Measurements from ENCODE around the gene LRFN5. TPM values are rescaled to one million over a fixed set of nuclear protein-coding genes. Genes with fewer than 3 reads are reported as not detected.
A peak's percentile ranks its signal among the peaks of the same experiment; 100 is the strongest.

The LRFN5 gene
- total and polyA plus RNA-seq, 10 of the 15 experiments (the other 5 are each of a cell fraction or from before 2014, with no cell fraction given) = 0.06 to 1.2 TPM; not detected in 8

- TF ChIP-seq TBL1XR1 (IDR thresholded peaks at IDR 0.05; ENCODE audit: low read depth, low read length) (no peak), TCF3 (IDR thresholded peaks at IDR 0.05; ENCODE audit: borderline replicate concordance, insufficient read depth, low read depth, low read length) (no peak), ZZZ3 (IDR thresholded peaks at IDR 0.05; ENCODE audit: control insufficient read depth, insufficient read length, low read depth) (no peak), JUND (IDR thresholded peaks at IDR 0.05; ENCODE audit: low read depth, low read length) (no peak), CBX5 (IDR thresholded peaks at IDR 0.05; ENCODE audit: low read depth) (no peak), RELA (IDR thresholded peaks at IDR 0.05; ENCODE audit: borderline replicate concordance, partially characterized antibody) (no peak), NRF1 (conservative IDR thresholded peaks at IDR 0.05; ENCODE audit: low read depth, low read length) (no peak), BHLHE40 (IDR thresholded peaks at IDR 0.05; ENCODE audit: borderline replicate concordance in 1 of 2, low read depth in 2 of 2, low read length in 1 of 2) (no peak), MTA3 (IDR thresholded peaks at IDR 0.05; ENCODE audit: borderline replicate concordance, low read length) (no peak)
Observed at GRCh38 chr14:41783403-41783802, 176.7 kb downstream of the LRFN5 start (continued).

- POLR2A ChIA-PET = no interaction called here
- CTCF ChIA-PET = interaction anchor here (0.6 kb wide), 1 partner anchor 13 kb away, joined by 3 read pairs; no protein-coding TSS in a partner anchor
- H3K4me2 ChIP-seq (ENCODE audit: control insufficient read depth, insufficient read depth) = no peak overlapping the region
- 27% methylated on average over 6 of the region's 6 CpGs for WGBS (ENCODE audit: insufficient coverage, insufficient replicate concordance, low lambda C conversion rate, missing lambda C conversion rate)
- ATAC-seq = peak; percentile 48; the same call in 2 of the 3 replicates
- no peak for DNase-seq (ENCODE audit: low read depth, low spot score)
- H2AFZ ChIP-seq (ENCODE audit: control insufficient read depth, low read depth, low read length) = no peak overlapping the region
- no peaks in the 10 kb centered on the region for H4K20me1 ChIP-seq (ENCODE audit: control insufficient read depth, insufficient read depth)
- RAD21 ChIA-PET (ENCODE audit: unreplicated experiment) = no interaction called here
- no peak for FAIRE-seq
- no TSS peak for BruUV-seq (replicated peaks)
- H3K9me3 ChIP-seq (replicated peaks; ENCODE audit: control insufficient read depth, insufficient read depth, low read length) = no peaks in the 10 kb centered on the region
- no peaks in the 10 kb centered on the region for H3K36me3 ChIP-seq (ENCODE audit: control insufficient read depth in 2 of 2, insufficient read depth in 2 of 2, low read length in 1 of 2)
- H3K27me3 ChIP-seq (replicated peaks in 1 of 2; ENCODE audit: control insufficient read depth in 2 of 2, insufficient read depth in 2 of 2, low read length in 1 of 2) = no peaks in the 10 kb centered on the region
- no peaks in the 10 kb centered on the region for H3K4me1 ChIP-seq (ENCODE audit: control insufficient read depth, insufficient read depth, low read length)
- H3K79me2 ChIP-seq (ENCODE audit: control insufficient read depth, insufficient read depth, low read length) = no peaks in the 10 kb centered on the region
- H3K27ac ChIP-seq (ENCODE audit: control insufficient read depth, insufficient read depth) = no peak overlapping the region
- in situ Hi-C loops (cut with MboI) (no loop called here), intact Hi-C loops (cut with micrococcal nuclease; ENCODE audit: unreplicated experiment) (no loop called here)
- SMC1A ChIA-PET (ENCODE audit: uncharacterized antibody, unreplicated experiment) = interaction anchor here (0.6 kb wide), 2 partner anchors 8 to 613 kb away, joined by 3 to 5 read pairs; no protein-coding TSS in a partner anchor
- H3K4me3 ChIP-seq = no peak overlapping the region
- no peak overlapping the region for H3K9ac ChIP-seq (ENCODE audit: control insufficient read depth, insufficient read depth, low read length)
- TF ChIP-seq KLF5 (IDR thresholded peaks at IDR 0.05; ENCODE audit: partially characterized antibody) (no peak), POLR2AphosphoS5 (IDR thresholded peaks at IDR 0.05; ENCODE audit: low read length) (no peak), ZBED1 (IDR thresholded peaks at IDR 0.05; ENCODE audit: borderline replicate concordance) (no peak), CREM (IDR thresholded peaks at IDR 0.05; ENCODE audit: low read depth) (no peak), PRDM15 (CRISPR knock-in tag; IDR thresholded peaks at IDR 0.05) (no peak), TCF3 (IDR thresholded peaks at IDR 0.05; ENCODE audit: borderline replicate concordance, insufficient read depth, low read depth, low read length) (no peak), MYC (IDR thresholded peaks at IDR 0.05; ENCODE audit: insufficient read depth, insufficient read length, insufficient replicate concordance, low read length, severe bottlenecking) (no peak), EP300 (IDR thresholded peaks at IDR 0.05; ENCODE audit: borderline replicate concordance in 1 of 2, control insufficient read depth in 1 of 2, low read depth in 2 of 2, low read length in 2 of 2) (no peak), PBX3 (IDR thresholded peaks at IDR 0.05; ENCODE audit: insufficient replicate concordance, low read depth, low read length) (no peak), JUND (IDR thresholded peaks at IDR 0.05; ENCODE audit: low read depth, low read length) (no peak), MTA2 (IDR thresholded peaks at IDR 0.05; ENCODE audit: low read depth) (no peak), HCFC1 (IDR thresholded peaks at IDR 0.05; ENCODE audit: low read length) (no peak)
Observed at GRCh38 chr14:41785696-41786095, 179.0 kb downstream of the LRFN5 start.

All from GM12878 (cell line).